Measurements from ENCODE around the gene TTLL11. TPM values are rescaled to one million over a fixed set of nuclear protein-coding genes. Genes with fewer than 3 reads are reported as not detected.
"Not testable (repeated sequence)": the region's sequence is repeated elsewhere in the genome, so short reads cannot be mapped to it uniquely, and the experiment has no call there.

TTLL11 gene
- total RNA-seq, 1 donor, result 1.0 TPM

DNA sequence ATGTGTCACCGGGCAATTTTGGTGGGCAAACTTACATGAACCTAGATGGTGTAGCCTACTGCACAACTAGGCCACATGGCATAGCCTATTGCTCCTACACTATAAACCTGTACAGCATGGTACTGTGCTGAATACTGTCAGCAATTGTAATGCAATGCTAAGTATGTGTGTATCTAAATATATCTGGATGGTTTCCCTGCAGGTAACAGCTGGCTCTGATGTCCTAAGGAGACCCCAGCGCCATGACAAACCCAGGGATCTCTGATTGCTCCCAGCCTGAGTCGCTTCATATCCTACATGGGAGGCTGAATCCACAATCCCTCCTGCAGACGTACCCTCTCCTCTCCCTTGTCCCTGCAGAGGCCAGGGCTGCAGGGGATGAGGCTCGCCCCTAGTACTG, 26.6 kb upstream of the TTLL11 start:
- H3K4me3 ChIP-seq (ENCODE audit: low read length), result no peak overlapping the region
- H3K4me1 ChIP-seq (ENCODE audit: insufficient read depth, low read length), result no peaks in the 10 kb centered on the region
- H3K9me3 ChIP-seq (ENCODE audit: low read depth, low read length), result no peaks in the 10 kb centered on the region
- H3K27me3 ChIP-seq (ENCODE audit: insufficient read depth, low read length), result no peaks in the 10 kb centered on the region

DNA sequence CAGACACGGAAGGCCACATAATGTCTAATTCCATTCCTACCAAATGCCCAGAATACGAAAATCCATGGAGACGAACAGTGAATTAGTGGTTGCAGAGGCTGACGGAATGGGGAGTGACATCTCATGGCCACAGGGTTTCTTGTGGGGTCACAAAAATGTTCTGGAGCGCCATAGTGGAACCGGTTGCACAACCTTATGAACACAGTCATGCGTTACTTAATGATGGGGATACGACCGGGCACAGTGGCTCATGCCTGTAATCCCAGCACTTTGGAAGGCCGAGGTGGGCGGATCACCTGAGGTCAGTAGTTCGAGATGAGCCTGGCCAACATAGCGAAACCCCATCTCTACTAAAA, 26.0 kb upstream of the TTLL11 start:
- Histone ChIP-seq H3K27me3 (ENCODE audit: insufficient read depth, low read length) (no peaks in the 10 kb centered on the region), H3K4me3 (ENCODE audit: low read length) (no peak overlapping the region), H3K9me3 (ENCODE audit: low read depth, low read length) (no peaks in the 10 kb centered on the region), H3K4me1 (ENCODE audit: insufficient read depth, low read length) (no peaks in the 10 kb centered on the region)

DNA sequence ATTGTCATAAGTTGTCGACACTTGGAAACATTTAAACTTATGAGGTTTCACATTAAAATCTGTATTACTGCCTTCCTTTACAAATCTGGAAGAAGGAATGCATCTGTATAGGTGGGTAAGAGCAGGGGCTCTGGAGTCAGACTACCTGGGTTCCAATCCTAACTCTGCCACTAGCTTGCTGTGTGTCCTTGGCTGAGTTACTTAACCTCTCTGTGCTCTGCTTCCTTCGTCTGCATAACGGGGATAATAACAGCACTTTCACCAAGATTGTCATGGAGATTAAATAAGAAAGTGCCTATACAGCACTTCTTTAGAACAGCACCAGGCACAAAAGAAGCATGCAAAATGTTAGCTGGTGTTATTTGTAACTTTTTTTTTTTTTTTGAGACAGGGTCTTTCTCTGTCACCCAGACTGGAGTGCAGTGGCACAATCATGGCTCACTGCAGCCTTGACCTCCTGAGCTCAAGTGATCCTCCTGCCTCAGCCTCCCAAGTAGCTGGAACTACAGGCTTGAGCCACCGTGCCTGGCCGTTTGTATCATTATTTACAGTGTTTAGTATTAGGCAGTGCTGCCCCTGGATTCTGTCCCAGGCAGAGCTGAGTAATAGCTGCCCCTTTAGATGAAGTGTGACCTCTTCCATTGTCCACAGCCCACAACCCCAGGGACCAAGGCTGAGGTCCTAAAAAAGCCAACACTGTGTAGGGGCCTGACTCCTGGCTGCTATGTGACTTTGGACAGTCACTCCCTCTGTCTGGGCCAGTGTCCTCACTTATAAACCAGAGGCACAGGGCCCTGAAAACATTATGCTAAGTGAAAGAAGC, 25.4 kb upstream of the TTLL11 start:
- Histone ChIP-seq H3K4me1 (ENCODE audit: insufficient read depth, low read length) (no peaks in the 10 kb centered on the region), H3K9me3 (ENCODE audit: low read depth, low read length) (no peaks in the 10 kb centered on the region), H3K27me3 (ENCODE audit: insufficient read depth, low read length) (no peaks in the 10 kb centered on the region), H3K4me3 (ENCODE audit: low read length) (no peak overlapping the region)

DNA sequence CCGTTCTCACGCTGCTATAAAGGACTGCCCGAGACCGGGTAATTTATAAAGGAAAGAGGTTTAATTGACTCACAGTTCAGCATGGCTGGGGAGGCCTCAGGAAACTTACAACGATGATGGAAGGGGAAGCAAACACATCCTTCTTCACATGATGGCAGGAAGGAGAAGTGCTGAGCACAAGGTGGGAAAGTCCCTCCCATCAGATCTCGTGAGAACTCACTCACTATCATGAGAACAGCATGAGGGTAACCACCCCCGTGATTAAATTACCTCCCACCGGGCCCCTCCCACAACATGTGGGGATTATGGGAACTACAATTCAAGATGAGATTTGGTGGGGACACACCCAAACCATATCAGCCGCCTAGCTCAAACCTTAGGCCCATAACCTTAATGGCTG, 24.1 kb upstream of the TTLL11 start:
- H3K4me1 ChIP-seq (ENCODE audit: insufficient read depth, low read length); H3K9me3 ChIP-seq (ENCODE audit: low read depth, low read length); H3K4me3 ChIP-seq (ENCODE audit: low read length); H3K27me3 ChIP-seq (ENCODE audit: insufficient read depth, low read length): not testable (repeated sequence)

DNA sequence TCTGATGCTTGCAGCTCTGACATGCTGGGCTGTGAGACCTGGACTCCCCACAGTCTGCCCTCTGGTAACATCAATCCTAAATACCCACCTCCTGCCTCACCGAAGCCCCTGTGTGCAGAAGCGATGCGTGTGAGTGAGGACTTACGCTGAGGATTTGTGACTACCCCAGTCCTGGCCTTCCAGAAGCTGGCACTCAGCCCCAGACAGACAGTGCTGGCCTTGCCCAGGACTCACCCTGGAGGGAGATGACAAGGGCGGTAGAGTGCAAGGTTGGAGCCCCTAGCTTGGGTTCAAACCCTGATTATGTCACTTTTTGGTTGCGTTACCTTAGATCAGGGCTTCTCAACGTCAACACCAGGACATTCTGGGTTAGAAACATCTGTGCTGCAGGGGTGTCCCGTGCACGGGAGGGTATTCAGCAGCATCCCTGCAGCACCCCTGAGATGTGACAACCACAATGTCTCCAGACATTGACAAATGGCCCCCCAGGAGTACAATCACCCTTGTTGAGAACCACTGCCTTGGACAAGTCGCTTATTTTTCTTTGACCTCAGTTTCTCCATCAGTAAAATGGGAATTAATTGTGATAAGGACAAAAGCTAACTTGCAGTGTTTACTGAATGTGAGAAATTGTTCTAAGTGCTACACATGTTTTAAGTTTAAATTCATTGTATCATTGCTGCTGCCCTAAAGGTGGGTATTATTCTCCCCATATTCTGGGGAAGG, 23.5 kb upstream of the TTLL11 start:
- no peaks in the 10 kb centered on the region for H3K27me3 ChIP-seq (ENCODE audit: insufficient read depth, low read length)
- no peaks in the 10 kb centered on the region for H3K9me3 ChIP-seq (ENCODE audit: low read depth, low read length)
- no peak overlapping the region for H3K4me3 ChIP-seq (ENCODE audit: low read length)
- no peaks in the 10 kb centered on the region for H3K4me1 ChIP-seq (ENCODE audit: insufficient read depth, low read length)

DNA sequence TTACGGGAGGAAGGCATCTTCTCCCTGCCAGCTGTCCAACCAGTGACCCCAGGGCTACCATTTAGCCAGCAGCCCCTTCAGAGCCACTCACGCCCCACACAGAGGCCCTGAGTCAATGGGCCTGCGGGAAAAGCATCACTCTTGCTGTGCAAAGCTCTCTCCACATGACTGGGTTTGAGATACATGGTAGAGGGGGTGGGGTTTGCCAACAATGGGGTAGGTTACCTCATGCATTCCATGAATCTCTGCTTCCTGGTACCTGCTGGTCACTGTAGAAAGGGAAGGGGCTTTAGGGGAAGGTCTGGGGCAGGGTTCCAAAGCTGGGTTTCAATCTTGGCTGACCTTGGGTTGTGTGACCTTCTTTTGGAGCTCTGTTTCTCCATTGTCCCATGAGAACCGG, 22.9 kb upstream of the TTLL11 start:
- Histone ChIP-seq H3K9me3 (ENCODE audit: low read depth, low read length) (no peaks in the 10 kb centered on the region), H3K4me3 (ENCODE audit: low read length) (no peak overlapping the region), H3K27me3 (ENCODE audit: insufficient read depth, low read length) (no peaks in the 10 kb centered on the region), H3K4me1 (ENCODE audit: insufficient read depth, low read length) (no peaks in the 10 kb centered on the region)

DNA sequence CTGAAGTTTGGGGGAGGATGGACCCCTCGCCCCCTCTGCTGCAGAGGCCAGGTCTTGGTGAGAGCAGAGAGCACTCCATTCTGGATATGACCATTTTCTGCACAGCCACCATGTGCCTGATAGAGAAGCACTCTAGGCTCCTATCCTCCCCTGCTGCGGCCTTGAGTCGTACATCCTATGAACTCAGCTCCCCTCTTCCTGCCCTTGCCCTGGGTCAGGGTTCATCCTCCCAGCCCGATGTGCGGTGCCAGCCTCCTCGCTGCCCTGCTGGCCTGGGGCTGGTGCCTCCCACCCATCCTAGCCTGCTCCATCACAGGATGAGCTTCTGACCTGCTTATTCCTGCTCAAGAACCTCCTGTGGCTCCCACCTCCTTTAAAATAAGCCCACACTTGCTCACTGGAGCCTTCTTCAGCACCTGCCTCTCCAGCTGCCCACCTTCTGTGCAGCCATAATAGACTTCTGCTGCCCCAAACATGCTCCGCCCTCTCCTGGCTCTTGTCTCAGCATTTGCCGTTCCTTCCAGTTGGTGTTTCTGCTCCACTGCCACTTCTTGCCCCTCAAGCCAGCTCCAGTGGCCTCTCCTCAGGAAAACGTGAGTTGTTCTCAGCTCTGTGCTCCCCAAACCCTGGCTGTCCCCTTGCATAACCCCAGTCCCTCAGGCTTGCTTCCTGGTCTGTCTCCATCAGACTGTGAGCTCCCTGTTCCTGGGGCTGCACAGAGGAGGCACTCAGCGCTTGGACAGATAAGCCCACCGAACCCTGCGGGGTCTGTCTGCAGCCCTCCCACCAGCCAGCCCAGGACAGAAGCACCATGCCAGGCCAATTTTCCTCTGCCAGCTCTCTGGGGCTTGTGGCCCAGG, 22.3 kb upstream of the TTLL11 start:
- Histone ChIP-seq H3K27me3 (ENCODE audit: insufficient read depth, low read length) (no peaks in the 10 kb centered on the region), H3K4me1 (ENCODE audit: insufficient read depth, low read length) (no peaks in the 10 kb centered on the region), H3K9me3 (ENCODE audit: low read depth, low read length) (no peaks in the 10 kb centered on the region), H3K4me3 (ENCODE audit: low read length) (no peak overlapping the region)

DNA sequence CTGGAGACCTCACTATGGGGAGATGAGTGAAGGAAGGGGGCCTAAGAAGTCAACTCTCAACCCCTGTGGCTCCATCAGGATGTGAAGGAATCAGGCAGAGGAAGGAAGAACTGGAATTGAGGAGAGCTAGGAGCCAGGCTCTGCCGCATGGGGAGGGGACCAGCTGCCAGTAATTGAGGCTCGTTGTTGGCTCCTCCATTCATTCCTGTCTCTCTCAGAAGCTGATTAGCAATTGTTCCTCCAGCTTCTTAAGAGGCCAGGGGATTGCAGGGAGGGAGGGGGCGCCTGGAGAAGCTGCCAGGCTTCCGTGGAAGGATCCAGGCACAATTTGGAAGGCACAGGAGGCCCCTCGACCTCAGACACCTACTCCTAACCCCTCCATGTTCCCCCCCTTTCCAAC, 20.5 kb upstream of the TTLL11 start:
- Histone ChIP-seq H3K9me3 (ENCODE audit: low read depth, low read length) (no peaks in the 10 kb centered on the region), H3K27me3 (ENCODE audit: insufficient read depth, low read length) (no peaks in the 10 kb centered on the region), H3K4me3 (ENCODE audit: low read length) (no peak overlapping the region), H3K4me1 (ENCODE audit: insufficient read depth, low read length) (no peaks in the 10 kb centered on the region)

DNA sequence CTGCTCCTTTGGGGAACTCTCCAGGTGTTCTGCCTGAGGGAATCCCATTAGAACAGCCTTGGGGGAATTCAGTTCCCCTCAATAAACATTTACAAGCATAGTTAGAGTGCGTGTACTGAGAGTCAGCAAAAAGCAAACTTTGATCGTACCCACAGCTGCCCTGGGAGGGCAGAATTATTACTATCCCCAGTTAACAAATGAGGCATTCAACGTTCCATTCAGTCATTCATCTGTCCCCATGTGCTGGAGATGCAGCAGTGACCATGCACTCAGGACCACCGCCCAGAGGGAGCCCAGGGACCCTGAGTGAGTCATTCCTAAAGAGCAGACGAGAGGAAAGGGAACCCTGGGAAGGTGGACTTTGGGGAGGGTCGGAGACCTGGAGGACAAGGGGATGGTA, 19.1 kb upstream of the TTLL11 start:
- H3K27me3 ChIP-seq (ENCODE audit: insufficient read depth, low read length), result no peaks in the 10 kb centered on the region
- H3K9me3 ChIP-seq (ENCODE audit: low read depth, low read length), result no peaks in the 10 kb centered on the region
- no peak overlapping the region for H3K4me3 ChIP-seq (ENCODE audit: low read length)
- H3K4me1 ChIP-seq (ENCODE audit: insufficient read depth, low read length), result no peaks in the 10 kb centered on the region

DNA sequence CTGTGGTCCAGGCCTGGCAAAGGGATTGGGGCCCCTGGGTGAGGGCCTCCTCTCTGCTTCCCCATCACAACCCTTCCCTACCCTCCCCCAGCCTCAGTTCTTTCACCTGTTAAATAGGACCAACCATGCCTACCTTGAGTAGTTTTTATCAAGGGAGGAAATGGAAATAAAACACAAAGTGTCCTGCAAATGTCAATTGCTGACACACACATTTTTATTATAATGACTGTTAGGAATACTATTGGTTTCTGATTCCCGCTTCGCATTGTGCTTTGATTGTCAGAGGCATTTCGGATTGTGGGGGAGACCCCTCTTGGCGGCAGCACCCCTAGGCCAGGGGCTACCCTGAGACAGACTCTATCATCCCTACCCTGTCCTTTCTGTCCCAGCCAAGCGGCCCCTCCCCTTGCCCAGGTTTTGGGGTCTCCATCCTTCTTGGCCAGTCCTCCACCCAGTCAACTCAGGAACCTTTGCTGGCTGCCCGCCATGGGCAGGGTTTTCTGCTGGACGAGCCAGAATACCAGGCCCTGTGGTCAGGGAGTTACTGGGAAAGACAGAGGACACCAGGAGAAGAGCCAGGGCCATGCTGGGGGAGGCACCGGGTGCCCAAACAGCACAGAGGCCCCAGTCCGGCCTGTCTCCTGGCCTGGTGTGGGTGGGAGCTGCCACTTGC, 18.4 kb upstream of the TTLL11 start:
- Histone ChIP-seq H3K9me3 (ENCODE audit: low read depth, low read length) (no peaks in the 10 kb centered on the region), H3K4me1 (ENCODE audit: insufficient read depth, low read length) (no peaks in the 10 kb centered on the region), H3K27me3 (ENCODE audit: insufficient read depth, low read length) (no peaks in the 10 kb centered on the region), H3K4me3 (ENCODE audit: low read length) (no peak overlapping the region)

DNA sequence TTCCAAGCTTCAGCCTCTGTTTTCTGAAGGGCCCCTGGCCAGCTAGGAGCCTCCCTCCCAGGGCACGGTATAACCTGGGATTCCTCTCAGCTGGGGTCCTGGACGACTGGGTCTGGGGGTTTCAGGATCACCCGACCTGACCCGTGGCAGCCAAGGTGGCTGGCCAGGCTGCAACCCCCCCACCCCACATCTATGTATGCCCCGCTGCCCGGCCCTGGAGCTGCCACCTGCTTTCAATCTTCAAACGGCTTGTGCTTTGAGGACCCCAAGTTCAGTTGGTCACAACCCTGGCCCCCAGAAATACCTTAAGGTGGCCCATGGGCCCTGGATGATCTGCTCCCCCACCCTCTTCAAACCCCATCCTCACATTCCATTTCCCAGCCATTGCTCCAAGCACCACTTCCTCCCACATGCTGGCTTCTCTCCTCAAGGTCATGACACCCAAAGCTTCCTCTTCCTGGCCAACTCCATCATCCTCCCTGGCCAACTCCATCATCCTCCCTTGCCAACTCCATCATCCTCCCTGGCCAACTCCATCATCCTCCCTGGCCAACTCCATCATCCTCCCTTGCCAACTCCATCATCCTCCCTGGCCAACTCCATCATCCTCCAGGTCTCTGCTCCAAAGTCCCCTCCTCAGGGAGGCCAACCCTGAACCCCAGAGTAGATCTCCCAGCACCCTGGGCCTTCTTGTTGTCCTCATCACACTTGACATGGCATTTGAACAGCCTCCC, 17.2 kb upstream of the TTLL11 start:
- no peaks in the 10 kb centered on the region for H3K4me1 ChIP-seq (ENCODE audit: insufficient read depth, low read length)
- no peaks in the 10 kb centered on the region for H3K9me3 ChIP-seq (ENCODE audit: low read depth, low read length)
- no peak overlapping the region for H3K4me3 ChIP-seq (ENCODE audit: low read length)
- no peaks in the 10 kb centered on the region for H3K27me3 ChIP-seq (ENCODE audit: insufficient read depth, low read length)

DNA sequence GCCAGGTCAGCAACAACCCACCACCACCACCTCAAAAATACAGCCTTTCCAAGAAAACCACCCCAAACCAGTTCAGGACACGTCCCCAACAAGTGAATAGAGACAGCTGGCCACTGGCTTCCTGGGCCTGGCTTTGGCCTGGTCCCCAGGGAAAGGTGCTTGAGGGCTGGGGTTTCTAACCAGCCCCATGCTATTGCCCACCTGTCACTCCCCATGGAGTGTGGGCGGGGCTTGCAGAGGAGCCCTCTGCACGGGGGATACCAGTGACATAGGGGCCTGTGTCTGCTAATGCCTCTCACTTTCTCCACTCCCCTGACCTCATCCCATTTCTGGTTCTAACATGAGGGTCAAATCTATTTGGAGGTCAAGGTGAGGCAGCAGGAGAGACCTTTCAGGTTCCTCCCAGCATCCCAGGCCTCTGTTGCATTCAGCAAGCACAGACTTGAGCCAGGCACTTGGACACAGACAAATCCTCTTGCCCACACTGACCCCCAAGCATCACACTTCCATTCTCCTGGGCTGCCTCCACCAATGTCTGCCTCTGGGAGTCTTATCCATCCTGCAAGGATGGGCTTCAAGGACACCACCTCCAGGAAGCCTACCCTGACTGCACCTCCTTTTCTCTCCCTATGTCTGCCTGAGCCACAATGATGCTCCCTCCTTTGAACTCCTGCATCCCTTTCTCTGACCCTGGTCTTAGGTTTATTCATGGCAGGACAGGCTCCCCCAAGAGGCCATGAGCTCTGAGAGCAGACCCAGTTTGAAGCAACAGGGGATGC, 16.1 kb upstream of the TTLL11 start:
- H3K27me3 ChIP-seq (ENCODE audit: insufficient read depth, low read length), result no peaks in the 10 kb centered on the region
- H3K4me3 ChIP-seq (ENCODE audit: low read length), result no peak overlapping the region
- H3K9me3 ChIP-seq (ENCODE audit: low read depth, low read length), result no peaks in the 10 kb centered on the region
- H3K4me1 ChIP-seq (ENCODE audit: insufficient read depth, low read length), result no peaks in the 10 kb centered on the region

DNA sequence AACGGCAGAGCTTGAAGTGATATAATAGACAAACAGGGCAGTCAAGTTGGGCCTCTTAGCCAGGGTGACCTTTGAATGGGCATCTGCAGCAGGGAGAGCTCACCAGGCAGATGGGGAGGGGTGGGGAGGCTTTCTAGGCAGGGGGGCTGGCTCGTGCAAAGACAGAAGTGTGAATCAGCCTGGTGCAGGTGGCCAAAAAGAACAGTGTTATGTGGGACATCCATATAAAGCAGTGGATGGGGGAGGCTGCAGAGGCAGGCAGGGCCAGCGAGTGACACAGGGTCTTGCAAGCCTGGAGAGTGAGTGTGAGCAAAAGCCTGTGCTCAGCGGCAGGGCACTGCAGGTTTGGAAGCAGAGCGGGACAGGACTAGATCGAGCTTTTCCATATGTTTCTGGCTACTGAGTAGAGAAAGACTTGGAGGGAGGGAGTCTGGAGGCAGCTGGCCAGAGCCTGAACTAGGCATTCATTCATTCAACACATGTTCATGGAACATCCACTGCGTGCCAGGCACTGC, 14.2 kb upstream of the TTLL11 start:
- Histone ChIP-seq H3K27me3 (ENCODE audit: insufficient read depth, low read length) (no peaks in the 10 kb centered on the region), H3K9me3 (ENCODE audit: low read depth, low read length) (no peaks in the 10 kb centered on the region), H3K4me3 (ENCODE audit: low read length) (no peak overlapping the region), H3K4me1 (ENCODE audit: insufficient read depth, low read length) (no peaks in the 10 kb centered on the region)
